H9 (cell line): ENCODE measurements around the gene BEST2. TPM values are rescaled to one million over a fixed set of nuclear protein-coding genes. Genes with fewer than 3 reads are reported as not detected.
"Not testable (repeated sequence)": the region's sequence is repeated elsewhere in the genome, so short reads cannot be mapped to it uniquely, and the experiment has no call there.

Source experiments
- DNase-seq: peaks from one replicate; pipeline ENCODE4 v3.0.0-alpha.2; 2017
- H2AFZ ChIP-seq: one replicate; pipeline ENCODE4 v1.6.1; 2013; ENCODE audit warnings: mild to moderate bottlenecking, low read length, control low read depth, moderate library complexity
- H2AK5ac ChIP-seq: 2 replicates; pipeline ENCODE4 v1.6.1; 2013; ENCODE audit warnings: low read length, control low read depth, mixed read lengths; ENCODE audit not compliant: insufficient read length
- H2BK120ac ChIP-seq: one replicate; pipeline ENCODE4 v1.6.1; 2013; ENCODE audit warnings: low read depth, mild to moderate bottlenecking, low read length, control low read depth, inconsistent platforms; ENCODE audit not compliant: poor library complexity, severe bottlenecking
- H2BK12ac ChIP-seq: 2 replicates; pipeline ENCODE4 v1.6.1; 2013; ENCODE audit warnings: low read length, control low read depth, mixed read lengths, low read depth; ENCODE audit not compliant: insufficient read length
- H2BK15ac ChIP-seq: 2 replicates; pipeline ENCODE4 v1.6.1; 2013; ENCODE audit warnings: low read depth, low read length, control low read depth
- H2BK20ac ChIP-seq: one replicate; pipeline ENCODE4 v1.6.1; 2013; ENCODE audit warnings: low read depth, mild to moderate bottlenecking, low read length, control low read depth, inconsistent platforms; ENCODE audit not compliant: poor library complexity, severe bottlenecking
- H2BK5ac ChIP-seq: 2 replicates; pipeline ENCODE4 v1.6.1; 2013; ENCODE audit warnings: low read length, control low read depth, mixed read lengths; ENCODE audit not compliant: insufficient read length
- H3K14ac ChIP-seq: 2 replicates; pipeline ENCODE4 v1.6.1; 2013; ENCODE audit warnings: low read length, control low read depth; ENCODE audit not compliant: insufficient read depth
- H3K18ac ChIP-seq: 2 replicates; pipeline ENCODE4 v1.6.1; 2013; ENCODE audit warnings: low read depth, mild to moderate bottlenecking, mixed read lengths, low read length, control low read depth; ENCODE audit not compliant: insufficient read length
- H3K23ac ChIP-seq: 2 replicates; pipeline ENCODE4 v1.6.1; 2013; ENCODE audit warnings: low read length, control low read depth, mixed read lengths, low read depth; ENCODE audit not compliant: insufficient read length
- H3K23me2 ChIP-seq: 2 replicates; pipeline ENCODE4 v1.6.1; 2013; ENCODE audit warnings: low read depth, mild to moderate bottlenecking, mixed read lengths, low read length, control low read depth; ENCODE audit not compliant: insufficient read length, poor library complexity, severe bottlenecking
- H3K27ac ChIP-seq: 2 replicates; pipeline ENCODE4 v1.5.1; 2013; ENCODE audit warnings: low read length, control low read depth, mixed read lengths, low read depth; ENCODE audit not compliant: insufficient read length
- H3K27me3 ChIP-seq: 2 replicates; pipeline ENCODE4 v1.6.1; 2013; ENCODE audit warnings: low read length, control low read depth, inconsistent platforms; ENCODE audit not compliant: insufficient read depth
- H3K4ac ChIP-seq: 2 replicates; pipeline ENCODE4 v1.6.1; 2013; ENCODE audit warnings: low read depth, mild to moderate bottlenecking, control low read depth, inconsistent platforms, low read length, moderate library complexity
- H3K4me1 ChIP-seq: 2 replicates; pipeline ENCODE4 v1.6.1; 2013; ENCODE audit warnings: low read length, control low read depth, inconsistent platforms; ENCODE audit not compliant: insufficient read depth
- H3K4me2 ChIP-seq: 2 replicates; pipeline ENCODE4 v1.6.1; 2013; ENCODE audit warnings: low read length, control low read depth, mixed read lengths; ENCODE audit not compliant: insufficient read length, insufficient read depth
- H3K56ac ChIP-seq: 2 replicates; pipeline ENCODE4 v1.6.1; 2013; ENCODE audit warnings: low read depth, mild to moderate bottlenecking, mixed read lengths, low read length, control low read depth; ENCODE audit not compliant: insufficient read length
- H3K79me1 ChIP-seq: 2 replicates; pipeline ENCODE4 v1.6.1; 2013; ENCODE audit warnings: low read depth, mild to moderate bottlenecking, moderate library complexity, low read length, control low read depth, inconsistent platforms; ENCODE audit not compliant: insufficient read depth, poor library complexity, severe bottlenecking
- H3K79me2 ChIP-seq: 2 replicates; pipeline ENCODE4 v1.6.1; 2013; ENCODE audit warnings: low read length, control low read depth, inconsistent platforms; ENCODE audit not compliant: insufficient read depth
- H3K9ac ChIP-seq: 2 replicates; pipeline ENCODE4 v1.6.1; 2013; ENCODE audit warnings: low read length, control low read depth, mixed read lengths; ENCODE audit not compliant: insufficient read length; ENCODE audit errors: extremely low read depth
- H3K9me3 ChIP-seq: one replicate; pipeline ENCODE4 v1.6.1; 2013; ENCODE audit warnings: low read depth, low read length, inconsistent platforms; ENCODE audit not compliant: control insufficient read depth
- H3T11ph ChIP-seq: one replicate; pipeline ENCODE4 v1.6.1; 2013; ENCODE audit warnings: mild to moderate bottlenecking, low read length, control low read depth, inconsistent platforms
- H4K20me1 ChIP-seq: one replicate; pipeline ENCODE4 v1.6.1; 2013; ENCODE audit not compliant: control insufficient read depth, insufficient read length, insufficient read depth
- H4K5ac ChIP-seq: 2 replicates; pipeline ENCODE4 v1.6.1; 2013; ENCODE audit warnings: low read depth, mild to moderate bottlenecking, mixed read lengths, low read length, control low read depth; ENCODE audit not compliant: insufficient read length
- H4K8ac ChIP-seq: replicated peaks from 2 replicates; pipeline ENCODE4 v1.6.1; 2013; ENCODE audit warnings: low read length, control low read depth, mixed read lengths, low read depth; ENCODE audit not compliant: insufficient read length
- H4K91ac ChIP-seq: 2 replicates; pipeline ENCODE4 v1.6.1; 2013; ENCODE audit warnings: low read depth, mild to moderate bottlenecking, moderate library complexity, mixed read lengths, low read length, control low read depth; ENCODE audit not compliant: insufficient read length
- H3K27ac Mint-ChIP-seq, 3 experiments: 2 replicates in 2 of 3; 3 replicates in 1 of 3; pipeline ENCODE4 v1.8.0; 2020 to 2021; ENCODE audit warnings: mixed read lengths in 3 of 3, mild to moderate bottlenecking in 1 of 3, moderate library complexity in 1 of 3
- H3K27me3 Mint-ChIP-seq: 2 replicates; pipeline ENCODE4 v1.8.0; 2021; ENCODE audit warnings: low read depth, mild to moderate bottlenecking, moderate library complexity, mixed read lengths
- H3K36me3 Mint-ChIP-seq, 3 experiments: 2 replicates in 2 of 3; 3 replicates in 1 of 3; pipeline ENCODE4 v1.8.0; 2020 to 2021; ENCODE audit warnings: low read depth in 3 of 3, mixed read lengths in 3 of 3; ENCODE audit not compliant: insufficient read depth in 1 of 3
- H3K4me1 Mint-ChIP-seq, 2 experiments: 2 replicates each; pipeline ENCODE4 v1.8.0; 2020; ENCODE audit warnings: mixed read lengths in 2 of 2
- H3K4me3 Mint-ChIP-seq, 2 experiments: 2 replicates in 1 of 2; 3 replicates in 1 of 2; pipeline ENCODE4 v1.8.0; 2020 to 2021; ENCODE audit warnings: mild to moderate bottlenecking in 2 of 2, mixed read lengths in 2 of 2, moderate library complexity in 1 of 2
- H3K9me3 Mint-ChIP-seq, 2 experiments: 2 replicates in 1 of 2; 3 replicates in 1 of 2; pipeline ENCODE4 v1.8.0; 2020; ENCODE audit warnings: mild to moderate bottlenecking in 2 of 2, mixed read lengths in 2 of 2, moderate library complexity in 1 of 2
- CTCF ChIP-seq: fragments of 200-600 bp; sonication (generic); conservative IDR thresholded peaks from 3 replicates; pipeline ENCODE4 v1.8.0; 2021; ENCODE audit warnings: antibody characterized with exemption, mild to moderate bottlenecking
- WGBS: extraction: QIAGEN DNeasy Blood & Tissue Kit; methylation state at CpG from one replicate; pipeline ENCODE4 v1.1.7; 2013; ENCODE audit warnings: missing lambda C conversion rate, low lambda C conversion rate, mixed read lengths; ENCODE audit not compliant: insufficient read length; ENCODE audit errors: extremely low coverage; 5-methylcytosine and 5-hydroxymethylcytosine counted together
- total RNA-seq: library from RNA; stranded (reverse); gene quantifications from 2 replicates; pipeline ENCODE4 v1.2.1, GENCODE V29; 2021

Gene BEST2
- total RNA-seq, 1 experiment from 2014 or later: 1.6 TPM

GRCh38 chr19:12797141-12797587 lies 45.6 kb downstream of the BEST2 start:
- Histone ChIP-seq H2BK5ac (no peak overlapping the region), H3K79me1 (peaks cover 4% of the 10 kb centered on the region), H4K20me1 (no peaks in the 10 kb centered on the region), H2BK120ac (no peak overlapping the region), H2BK20ac (no peak overlapping the region), H3K56ac (no peak overlapping the region), H2AK5ac (no peak overlapping the region), H3K9ac (no peak overlapping the region), H3K4ac (no peak overlapping the region), H3K9me3 (no peaks in the 10 kb centered on the region), H4K5ac (no peak overlapping the region), H2BK12ac (no peak overlapping the region), H3K14ac (no peak overlapping the region), H3K4me2 (no peak overlapping the region), H2AFZ (no peak overlapping the region), H2BK15ac (no peak overlapping the region), H4K91ac (no peak overlapping the region), H3K27me3 (no peaks in the 10 kb centered on the region), H3K27ac (no peak overlapping the region), H3K23me2 (peaks cover 28% of the 10 kb centered on the region), H3K4me1 (no peaks in the 10 kb centered on the region; the same call in 1 of the 2 replicates), H3T11ph (no peak overlapping the region), H4K8ac (no peak overlapping the region), H3K23ac (no peak overlapping the region), H3K79me2 (no peaks in the 10 kb centered on the region), H3K18ac (no peak overlapping the region)
- Mint-ChIP-seq H3K4me1 (peaks cover 24% of the 10 kb centered on the region in 2 experiments), H3K27me3 (peaks cover 4% of the 10 kb centered on the region), H3K9me3 (no peaks in the 10 kb centered on the region; a peak in 1 of 5 replicates), H3K27ac (no peak overlapping the region), H3K4me3 (no peak overlapping the region), H3K36me3 (peaks cover 11 to 44% (median 35%) of the 10 kb centered on the region in 3 experiments; a peak in 6 of 7 replicates)
- no CpG with 5 or more reads among the region's 6 CpGs for WGBS
- no peak for DNase-seq
- no peak for TF ChIP-seq CTCF

GRCh38 chr19:12797607-12798006 lies 46.0 kb downstream of the BEST2 start:
- H3K9me3 ChIP-seq, H3K14ac ChIP-seq, DNase-seq, H2BK12ac ChIP-seq, H2BK20ac ChIP-seq, H2BK120ac ChIP-seq, H3K4ac ChIP-seq, H2BK5ac ChIP-seq, H3K27me3 ChIP-seq, H2AK5ac ChIP-seq, H3K79me1 ChIP-seq, H3K9ac ChIP-seq, H3K27ac Mint-ChIP-seq, H2AFZ ChIP-seq, H3K56ac ChIP-seq, H3K18ac ChIP-seq, H3K27ac ChIP-seq, H4K91ac ChIP-seq, H3K79me2 ChIP-seq, H2BK15ac ChIP-seq, H4K5ac ChIP-seq, H4K8ac ChIP-seq, H3K23ac ChIP-seq, H3T11ph ChIP-seq, H3K4me3 Mint-ChIP-seq, H4K20me1 ChIP-seq, H3K9me3 Mint-ChIP-seq, H3K4me1 ChIP-seq, H3K4me2 ChIP-seq, H3K27me3 Mint-ChIP-seq: not testable (repeated sequence)
- Mint-ChIP-seq H3K4me1 (peaks cover 28 to 29% of the 10 kb centered on the region in 2 experiments), H3K36me3 (peaks cover 11 to 44% (median 35%) of the 10 kb centered on the region in 3 experiments; a peak in 6 of 7 replicates)
- no CpG with 5 or more reads among the region's 7 CpGs for WGBS
- peaks cover 27% of the 10 kb centered on the region for H3K23me2 ChIP-seq
